ENCODE data around the gene SUDS3. TPM values are rescaled to one million over a fixed set of nuclear protein-coding genes. Genes with fewer than 3 reads are reported as not detected.

SUDS3 gene
- polyA plus RNA-seq, 1 donor (not counting 4 experiments of a cell fraction or from before 2014, with no cell fraction given), result 32.4 TPM

DNA sequence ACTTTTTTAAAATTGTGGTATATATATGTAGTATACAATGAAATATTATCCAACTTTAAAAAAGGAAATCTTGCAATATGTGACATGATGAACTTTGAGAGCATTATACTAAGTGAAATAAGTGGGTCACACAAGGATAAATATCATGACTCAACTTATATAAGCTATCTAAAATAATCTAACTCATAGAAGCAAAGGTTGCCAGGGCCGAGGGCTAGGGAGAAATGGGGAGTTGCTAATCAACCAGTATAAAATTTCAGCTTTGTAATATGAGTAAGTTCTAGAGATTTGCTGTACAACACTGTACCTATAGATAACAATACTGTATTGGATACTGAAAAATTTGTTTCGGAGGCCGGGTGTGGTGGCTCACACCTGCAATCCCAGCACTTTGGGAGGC, 42.1 kb upstream of the SUDS3 start:
- Histone ChIP-seq H3K9ac (ENCODE audit: control insufficient read depth, extremely low read depth, insufficient read depth, low read length) (no peak overlapping the region), H3K9me3 (ENCODE audit: control insufficient read depth, low read depth, low read length) (no peaks in the 10 kb centered on the region), H3K79me2 (ENCODE audit: control insufficient read depth, insufficient read depth, low read length) (peaks cover 21% of the 10 kb centered on the region), H2AFZ (ENCODE audit: control insufficient read depth, low read length) (no peak overlapping the region), H3K27me3 (ENCODE audit: control insufficient read depth, extremely low read depth, insufficient read depth, low read length) (no peaks in the 10 kb centered on the region), H3K36me3 (ENCODE audit: control insufficient read depth in 2 of 2, extremely low read depth in 1 of 2, insufficient read depth in 2 of 2, low read length in 2 of 2) (no peaks in the 10 kb centered on the region), H3K9me1 (ENCODE audit: control insufficient read depth, extremely low read depth, insufficient read depth, low read length) (no peaks in the 10 kb centered on the region), H3K4me2 (ENCODE audit: control insufficient read depth, extremely low read depth, insufficient read depth, low read depth, low read length) (no peak overlapping the region), H3K4me3 (ENCODE audit: control insufficient read depth in 2 of 3, extremely low read depth in 1 of 3, insufficient read depth in 2 of 3, low read depth in 1 of 3, low read length in 3 of 3) (no peak overlapping the region), H3K4me1 (ENCODE audit: control insufficient read depth, extremely low read depth, insufficient read depth, low read length) (peaks cover 7% of the 10 kb centered on the region), H4K20me1 (ENCODE audit: control insufficient read depth, extremely low read depth, insufficient read depth, low read length) (no peaks in the 10 kb centered on the region), H3K27ac (ENCODE audit: control insufficient read depth, insufficient read depth, low read length) (no peak overlapping the region)
- dilution Hi-C loops (cut with MboI; ENCODE audit: extremely low pct_ligation_motif_present, low sequenced_read_pairs), result no loop called here
- FAIRE-seq (no peak), DNase-seq (ENCODE audit: low read depth, low spot score) (no peak)
- TF ChIP-seq, protein P1, sequence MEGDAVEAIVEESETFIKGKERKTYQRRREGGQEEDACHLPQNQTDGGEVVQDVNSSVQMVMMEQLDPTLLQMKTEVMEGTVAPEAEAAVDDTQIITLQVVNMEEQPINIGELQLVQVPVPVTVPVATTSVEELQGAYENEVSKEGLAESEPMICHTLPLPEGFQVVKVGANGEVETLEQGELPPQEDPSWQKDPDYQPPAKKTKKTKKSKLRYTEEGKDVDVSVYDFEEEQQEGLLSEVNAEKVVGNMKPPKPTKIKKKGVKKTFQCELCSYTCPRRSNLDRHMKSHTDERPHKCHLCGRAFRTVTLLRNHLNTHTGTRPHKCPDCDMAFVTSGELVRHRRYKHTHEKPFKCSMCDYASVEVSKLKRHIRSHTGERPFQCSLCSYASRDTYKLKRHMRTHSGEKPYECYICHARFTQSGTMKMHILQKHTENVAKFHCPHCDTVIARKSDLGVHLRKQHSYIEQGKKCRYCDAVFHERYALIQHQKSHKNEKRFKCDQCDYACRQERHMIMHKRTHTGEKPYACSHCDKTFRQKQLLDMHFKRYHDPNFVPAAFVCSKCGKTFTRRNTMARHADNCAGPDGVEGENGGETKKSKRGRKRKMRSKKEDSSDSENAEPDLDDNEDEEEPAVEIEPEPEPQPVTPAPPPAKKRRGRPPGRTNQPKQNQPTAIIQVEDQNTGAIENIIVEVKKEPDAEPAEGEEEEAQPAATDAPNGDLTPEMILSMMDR (optimal IDR thresholded peaks at IDR 0.05 in 1 of 3, IDR thresholded peaks at IDR 0.05 in 1 of 3, conservative IDR thresholded peaks at IDR 0.05 in 1 of 3; ENCODE audit: extremely low read depth in 1 of 3, insufficient read depth in 2 of 3, low read length in 3 of 3), result no peak
- TF ChIP-seq EZH2 (IDR thresholded peaks at IDR 0.05; ENCODE audit: low read length), result no peak

DNA sequence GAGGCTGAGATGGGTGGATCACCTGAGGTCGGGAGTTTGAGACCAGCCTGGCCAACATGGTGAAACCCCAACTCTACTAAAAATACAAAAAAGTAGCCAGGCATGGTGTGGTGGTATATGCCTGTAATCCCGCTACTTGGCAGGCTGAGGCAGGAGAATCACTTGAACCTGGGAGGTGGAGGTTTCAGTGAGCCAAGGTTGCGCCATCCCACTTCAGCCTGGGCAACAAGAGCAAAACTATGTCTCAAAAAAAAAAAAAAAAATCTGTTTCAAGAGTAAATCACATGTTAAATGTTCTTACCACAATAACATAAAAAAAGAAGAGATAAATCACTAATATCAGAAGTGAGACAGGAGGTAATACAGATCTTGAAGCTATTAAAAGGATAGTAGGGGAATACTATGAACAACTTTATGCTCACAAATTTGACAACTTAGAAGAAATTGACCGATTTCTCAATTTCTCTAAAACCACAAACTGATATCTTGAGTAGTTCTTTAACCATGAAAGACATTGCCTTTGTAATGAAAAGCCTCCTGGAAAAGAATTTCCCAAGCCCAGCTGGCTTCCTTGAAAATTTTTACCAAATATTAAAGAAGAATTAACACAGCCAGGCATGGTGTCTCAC, 41.3 kb upstream of the SUDS3 start:
- Histone ChIP-seq H3K36me3 (ENCODE audit: control insufficient read depth in 2 of 2, extremely low read depth in 1 of 2, insufficient read depth in 2 of 2, low read length in 2 of 2) (no peaks in the 10 kb centered on the region), H3K9me1 (ENCODE audit: control insufficient read depth, extremely low read depth, insufficient read depth, low read length) (no peaks in the 10 kb centered on the region), H3K9me3 (ENCODE audit: control insufficient read depth, low read depth, low read length) (no peaks in the 10 kb centered on the region), H3K4me3 (ENCODE audit: control insufficient read depth in 2 of 3, extremely low read depth in 1 of 3, insufficient read depth in 2 of 3, low read depth in 1 of 3, low read length in 3 of 3) (no peak overlapping the region), H2AFZ (ENCODE audit: control insufficient read depth, low read length) (no peak overlapping the region), H3K9ac (ENCODE audit: control insufficient read depth, extremely low read depth, insufficient read depth, low read length) (no peak overlapping the region), H4K20me1 (ENCODE audit: control insufficient read depth, extremely low read depth, insufficient read depth, low read length) (no peaks in the 10 kb centered on the region), H3K27ac (ENCODE audit: control insufficient read depth, insufficient read depth, low read length) (no peak overlapping the region), H3K79me2 (ENCODE audit: control insufficient read depth, insufficient read depth, low read length) (peaks cover 20% of the 10 kb centered on the region), H3K4me1 (ENCODE audit: control insufficient read depth, extremely low read depth, insufficient read depth, low read length) (peaks cover 7% of the 10 kb centered on the region), H3K27me3 (ENCODE audit: control insufficient read depth, extremely low read depth, insufficient read depth, low read length) (no peaks in the 10 kb centered on the region), H3K4me2 (ENCODE audit: control insufficient read depth, extremely low read depth, insufficient read depth, low read depth, low read length) (no peak overlapping the region)
- no peak for DNase-seq (ENCODE audit: low read depth, low spot score)
- no peak for FAIRE-seq
- TF ChIP-seq, protein P1 (optimal IDR thresholded peaks at IDR 0.05 in 1 of 3, IDR thresholded peaks at IDR 0.05 in 1 of 3, conservative IDR thresholded peaks at IDR 0.05 in 1 of 3; ENCODE audit: extremely low read depth in 1 of 3, insufficient read depth in 2 of 3, low read length in 3 of 3), result no peak
- TF ChIP-seq EZH2 (IDR thresholded peaks at IDR 0.05; ENCODE audit: low read length), result no peak
- dilution Hi-C loops (cut with MboI; ENCODE audit: extremely low pct_ligation_motif_present, low sequenced_read_pairs), result no loop called here

Measured in keratinocyte (primary cell).